Panc1 (cell line): Measurements from ENCODE around the gene SMAGP. TPM values are rescaled to one million over a fixed set of nuclear protein-coding genes. Genes with fewer than 3 reads are reported as not detected.
A peak's percentile ranks its signal among the peaks of the same experiment; 100 is the strongest.

ENCODE experiments used
- ATAC-seq: fragments of 200-7000 bp; cut with Tn5 transposase; 2 replicates; pipeline ENCODE4 v1.9.1; 2020; ENCODE audit warnings: mild to moderate bottlenecking, moderate library complexity
- Bru-seq: library from RNA; stranded (reverse); fragments of 400-500 nt; gene quantifications from one replicate; lab custom pipeline; 2021; lab: Mats Ljungman, UMichigan
- BruChase-seq, 2 experiments: library from RNA; stranded (reverse); fragments of 400-500 nt; gene quantifications; one replicate each; lab custom pipeline; 2021; lab: Mats Ljungman, UMichigan
- BruUV-seq: library from RNA; stranded (reverse); fragments of 400-500 nt; replicated peaks from 2 replicates; lab custom pipeline; 2021; lab: Mats Ljungman, UMichigan
- CTCF ChIA-PET: fragments of 300-600 bp; sonication (Branson Sonifier 250); formaldehyde crosslinking; loops from one replicate; lab custom pipeline; 2022; ENCODE audit warnings: antibody characterized with exemption; lab: Charles Lee
- POLR2A ChIA-PET: fragments of 300-600 bp; sonication (Branson Sonifier 250); formaldehyde crosslinking; loops from one replicate; lab custom pipeline; 2022; ENCODE audit warnings: antibody characterized with exemption; lab: Charles Lee
- DNase-seq: peaks from one replicate; pipeline ENCODE4 v3.0.0-alpha.2; 2010; ENCODE audit warnings: low read depth, low spot score
- H3K27ac ChIP-seq: 2 replicates; pipeline ENCODE4 v1.5.1; 2011; ENCODE audit warnings: mild to moderate bottlenecking, low read length, inconsistent platforms
- H3K27me3 ChIP-seq: fragments of 200-500 bp; sonication (Bioruptor generic); 2 replicates; pipeline ENCODE4 v1.6.0; 2014; ENCODE audit warnings: low read length, inconsistent platforms; ENCODE audit not compliant: control insufficient read depth, insufficient read depth
- H3K36me3 ChIP-seq: fragments of 200-500 bp; sonication (Bioruptor generic); 2 replicates; pipeline ENCODE4 v1.5.1; 2014; ENCODE audit warnings: inconsistent platforms, mild to moderate bottlenecking, low read length, moderate library complexity; ENCODE audit not compliant: control insufficient read depth, insufficient read depth
- H3K4me1 ChIP-seq: 2 replicates; pipeline ENCODE4 v1.5.1; 2011; ENCODE audit warnings: inconsistent platforms, mild to moderate bottlenecking, low read length, moderate library complexity; ENCODE audit not compliant: control insufficient read depth, insufficient read depth
- H3K4me3 ChIP-seq, 2 experiments: 2 replicates each; pipeline ENCODE4 v1.5.1; 2011 to 2012; ENCODE audit warnings: low read depth in 2 of 2, low read length in 2 of 2, mild to moderate bottlenecking in 2 of 2, inconsistent platforms in 1 of 2, moderate library complexity in 1 of 2
- H3K9me3 ChIP-seq: fragments of 200-500 bp; sonication (Bioruptor generic); 2 replicates; pipeline ENCODE4 v1.5.1; 2014; ENCODE audit warnings: low read depth, mild to moderate bottlenecking, inconsistent platforms, low read length, moderate library complexity; ENCODE audit not compliant: control insufficient read depth, insufficient read depth
- POLR2AphosphoS5 ChIP-seq: IDR thresholded peaks from 2 replicates; pipeline ENCODE4 v1.6.1; 2012; ENCODE audit warnings: mild to moderate bottlenecking, low read depth, low read length, moderate library complexity
- SIN3A ChIP-seq: IDR thresholded peaks from 2 replicates; pipeline ENCODE4 v1.6.1; 2012; ENCODE audit warnings: low read depth, mild to moderate bottlenecking, low read length, moderate library complexity, borderline replicate concordance; ENCODE audit not compliant: insufficient read depth
- TCF7L2 ChIP-seq: IDR thresholded peaks from 2 replicates; pipeline ENCODE4 v1.6.1; 2011; ENCODE audit warnings: mild to moderate bottlenecking, low read depth, low read length, inconsistent platforms
- in situ Hi-C: cut with HindIII; loops from 2 replicates; pipeline ENCODE4 v1.10.0; 2016; ENCODE audit warnings: low sequenced_read_pairs, low pct_unique_long_range_greater_than_20kb
- intact Hi-C: fragments of 100-400 bp; cut with micrococcal nuclease; formaldehyde crosslinking; loops from one replicate; pipeline ENCODE4 v1.10.0; 2022; ENCODE audit not compliant: unreplicated experiment
- long read RNA-seq: library from polyadenylated mRNA; unstranded; transcript quantifications from one replicate; pipeline ENCODE4 v2.0.0, GENCODE V29; 2021; ENCODE audit not compliant: unreplicated experiment
- polyA plus RNA-seq: library from polyadenylated mRNA; unstranded; fragments of >200 nt; gene quantifications from one replicate; pipeline ENCODE4 v1.2.1, GENCODE V29; 2012; ENCODE audit warnings: missing spikeins; ENCODE audit not compliant: insufficient read length
- total RNA-seq: library from RNA; stranded (reverse); gene quantifications from one replicate; pipeline ENCODE4 v1.2.1, GENCODE V29; 2021; ENCODE audit not compliant: unreplicated experiment
- TF ChIP-seq, protein P1 (sequence below): fragments of 450-650 bp; IDR thresholded peaks from 2 replicates; pipeline ENCODE4 v1.5.1; 2017; ENCODE audit warnings: mild to moderate bottlenecking
- TF ChIP-seq, protein P2 (sequence below), 2 experiments: IDR thresholded peaks; 2 replicates each; pipeline ENCODE4 v1.6.1; 2011 to 2012; ENCODE audit warnings: low read depth in 2 of 2, control low read depth in 1 of 2, low read length in 1 of 2, mild to moderate bottlenecking in 1 of 2, moderate library complexity in 1 of 2; ENCODE audit not compliant: insufficient read depth in 1 of 2

SMAGP gene, protein sequence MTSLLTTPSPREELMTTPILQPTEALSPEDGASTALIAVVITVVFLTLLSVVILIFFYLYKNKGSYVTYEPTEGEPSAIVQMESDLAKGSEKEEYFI
- total RNA-seq = 2.4 TPM
- polyA plus RNA-seq = 3.3 TPM
- percentile 33 among the genes with signal in this experiment for Bru-seq, nascent RNA
- BruChase-seq, experiment 1, labeled RNA remaining after a 2-hour chase = percentile 33 among the genes with signal in this experiment
- BruChase-seq, experiment 2, labeled RNA remaining after a 6-hour chase = percentile 36 among the genes with signal in this experiment
- long read RNA-seq, partial matches to known transcripts = 0 of 6 reads
- long read RNA-seq, other reads (novel, unspliced or antisense) = 3 of 6 reads

DNA sequence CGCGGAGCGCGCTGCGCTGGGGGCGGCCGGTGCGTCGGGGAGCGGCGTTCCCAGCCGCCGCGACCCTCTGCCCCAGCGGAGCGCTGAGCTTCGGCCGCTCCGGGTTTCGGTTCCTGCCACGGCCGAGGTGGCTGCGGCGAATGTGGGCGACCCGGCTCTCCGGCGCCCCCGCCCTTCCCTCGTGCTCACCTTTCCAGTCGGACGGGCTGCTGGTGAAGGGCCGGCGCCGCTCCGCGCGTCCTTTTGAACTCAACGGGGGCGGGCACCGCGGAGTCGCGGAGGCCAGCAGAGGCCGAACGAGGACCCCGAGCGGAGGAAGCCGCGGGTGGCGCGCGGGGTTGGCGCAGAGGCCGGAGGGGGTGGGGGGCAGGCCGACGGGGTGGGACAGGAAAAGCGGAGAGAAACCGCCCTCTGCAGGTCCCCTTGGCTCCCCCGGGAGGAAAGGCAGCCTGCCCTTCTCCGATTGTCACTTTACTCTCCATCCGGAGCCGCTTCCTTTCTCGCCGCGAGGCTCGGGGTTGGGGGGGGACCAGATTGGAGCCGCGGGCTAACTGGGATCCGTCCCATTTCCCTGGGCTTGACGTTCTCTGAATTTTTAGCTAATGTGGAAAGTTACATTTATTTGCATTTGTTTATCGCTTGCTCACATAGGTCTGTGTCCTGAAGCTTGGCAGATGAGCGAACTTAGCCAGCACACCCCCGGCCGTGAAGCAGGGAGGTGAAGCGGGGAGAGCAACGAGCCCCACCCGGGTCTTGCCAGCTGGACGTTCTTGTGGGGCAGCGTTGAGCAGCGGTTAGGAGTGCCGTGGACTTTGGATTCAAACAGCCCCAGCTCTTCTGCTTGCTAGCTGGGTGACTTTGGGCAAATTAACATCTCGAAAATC, at the start of gene SMAGP:
TSS of gene SMAGP (minus strand) at position 349 of the 884 bp plus-strand sequence. CDS start 1,137 bp downstream, outside the sequence.
- peaks cover 6% of the 10 kb centered on the region; the same call in 1 of the 2 replicates for H3K4me1 ChIP-seq
- CTCF ChIA-PET = interaction anchor here (2.3 kb wide), 1 partner anchor 71 kb away, joined by 11 read pairs; no protein-coding TSS in a partner anchor
- H3K4me3 ChIP-seq = peak within 1 kb of the TSS; percentile 54 to 69
- TF ChIP-seq, protein P1, sequence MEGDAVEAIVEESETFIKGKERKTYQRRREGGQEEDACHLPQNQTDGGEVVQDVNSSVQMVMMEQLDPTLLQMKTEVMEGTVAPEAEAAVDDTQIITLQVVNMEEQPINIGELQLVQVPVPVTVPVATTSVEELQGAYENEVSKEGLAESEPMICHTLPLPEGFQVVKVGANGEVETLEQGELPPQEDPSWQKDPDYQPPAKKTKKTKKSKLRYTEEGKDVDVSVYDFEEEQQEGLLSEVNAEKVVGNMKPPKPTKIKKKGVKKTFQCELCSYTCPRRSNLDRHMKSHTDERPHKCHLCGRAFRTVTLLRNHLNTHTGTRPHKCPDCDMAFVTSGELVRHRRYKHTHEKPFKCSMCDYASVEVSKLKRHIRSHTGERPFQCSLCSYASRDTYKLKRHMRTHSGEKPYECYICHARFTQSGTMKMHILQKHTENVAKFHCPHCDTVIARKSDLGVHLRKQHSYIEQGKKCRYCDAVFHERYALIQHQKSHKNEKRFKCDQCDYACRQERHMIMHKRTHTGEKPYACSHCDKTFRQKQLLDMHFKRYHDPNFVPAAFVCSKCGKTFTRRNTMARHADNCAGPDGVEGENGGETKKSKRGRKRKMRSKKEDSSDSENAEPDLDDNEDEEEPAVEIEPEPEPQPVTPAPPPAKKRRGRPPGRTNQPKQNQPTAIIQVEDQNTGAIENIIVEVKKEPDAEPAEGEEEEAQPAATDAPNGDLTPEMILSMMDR = no peak
- TF ChIP-seq, protein P2, sequence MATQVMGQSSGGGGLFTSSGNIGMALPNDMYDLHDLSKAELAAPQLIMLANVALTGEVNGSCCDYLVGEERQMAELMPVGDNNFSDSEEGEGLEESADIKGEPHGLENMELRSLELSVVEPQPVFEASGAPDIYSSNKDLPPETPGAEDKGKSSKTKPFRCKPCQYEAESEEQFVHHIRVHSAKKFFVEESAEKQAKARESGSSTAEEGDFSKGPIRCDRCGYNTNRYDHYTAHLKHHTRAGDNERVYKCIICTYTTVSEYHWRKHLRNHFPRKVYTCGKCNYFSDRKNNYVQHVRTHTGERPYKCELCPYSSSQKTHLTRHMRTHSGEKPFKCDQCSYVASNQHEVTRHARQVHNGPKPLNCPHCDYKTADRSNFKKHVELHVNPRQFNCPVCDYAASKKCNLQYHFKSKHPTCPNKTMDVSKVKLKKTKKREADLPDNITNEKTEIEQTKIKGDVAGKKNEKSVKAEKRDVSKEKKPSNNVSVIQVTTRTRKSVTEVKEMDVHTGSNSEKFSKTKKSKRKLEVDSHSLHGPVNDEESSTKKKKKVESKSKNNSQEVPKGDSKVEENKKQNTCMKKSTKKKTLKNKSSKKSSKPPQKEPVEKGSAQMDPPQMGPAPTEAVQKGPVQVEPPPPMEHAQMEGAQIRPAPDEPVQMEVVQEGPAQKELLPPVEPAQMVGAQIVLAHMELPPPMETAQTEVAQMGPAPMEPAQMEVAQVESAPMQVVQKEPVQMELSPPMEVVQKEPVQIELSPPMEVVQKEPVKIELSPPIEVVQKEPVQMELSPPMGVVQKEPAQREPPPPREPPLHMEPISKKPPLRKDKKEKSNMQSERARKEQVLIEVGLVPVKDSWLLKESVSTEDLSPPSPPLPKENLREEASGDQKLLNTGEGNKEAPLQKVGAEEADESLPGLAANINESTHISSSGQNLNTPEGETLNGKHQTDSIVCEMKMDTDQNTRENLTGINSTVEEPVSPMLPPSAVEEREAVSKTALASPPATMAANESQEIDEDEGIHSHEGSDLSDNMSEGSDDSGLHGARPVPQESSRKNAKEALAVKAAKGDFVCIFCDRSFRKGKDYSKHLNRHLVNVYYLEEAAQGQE (IDR thresholded peaks at IDR 0.05; ENCODE audit: insufficient read depth in 1 of 2, low read depth in 2 of 2, low read length in 1 of 2) = no peak
- no peak for TF ChIP-seq POLR2AphosphoS5
- no peak for TF ChIP-seq TCF7L2
- TF ChIP-seq SIN3A = no peak
- intact Hi-C loops (no loop called here), in situ Hi-C loops (no loop called here)
- ATAC-seq = peak; percentile 79
- H3K27me3 ChIP-seq = peaks cover 4% of the 10 kb centered on the region; the same call in 1 of the 2 replicates
- no peak for DNase-seq
- no peak within 1 kb of the TSS for H3K27ac ChIP-seq
- H3K36me3 ChIP-seq = no peaks in the 10 kb centered on the region; the same call in 1 of the 2 replicates
- no TSS peak for BruUV-seq
- H3K9me3 ChIP-seq = no peaks in the 10 kb centered on the region
- POLR2A ChIA-PET = interaction anchor here (0.6 kb wide), 1 partner anchor 244 kb away, joined by 5 read pairs; the partner anchor contains the start of gene SLC11A2

DNA sequence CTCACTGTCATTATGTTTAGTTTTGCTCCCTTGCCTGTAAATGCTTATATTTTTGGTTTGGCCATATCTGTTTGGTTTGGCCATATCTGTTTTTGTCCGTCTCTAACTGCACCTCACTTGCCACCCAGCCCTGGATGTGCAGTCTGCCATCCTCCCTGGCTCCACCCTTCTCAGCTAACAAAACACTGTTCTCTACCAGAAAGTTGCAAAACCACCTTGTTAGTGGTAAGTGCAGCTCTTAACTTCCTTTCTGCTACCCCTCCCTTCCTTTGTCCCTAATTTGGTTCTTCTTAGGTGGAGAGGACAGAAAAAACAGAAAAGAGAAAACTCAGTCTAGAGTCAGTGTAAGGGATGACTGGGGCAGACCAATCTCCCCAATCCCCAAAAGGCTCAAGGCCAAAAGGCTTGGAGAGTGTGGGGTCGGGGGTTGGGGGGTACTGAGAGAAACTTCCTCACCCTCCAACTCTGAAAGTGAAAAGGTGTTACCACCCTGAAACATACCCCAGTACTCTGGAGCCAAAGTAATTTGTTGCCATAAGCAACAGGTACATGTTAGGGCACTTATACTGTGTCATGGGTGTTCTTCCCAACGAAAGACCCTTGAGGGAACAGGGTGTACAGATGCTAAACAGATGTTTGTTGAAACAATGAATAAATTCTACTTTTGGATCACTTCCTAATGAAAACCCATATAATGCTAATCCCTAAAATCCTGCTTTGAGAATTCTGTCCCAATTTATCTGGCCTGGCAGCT, 48.8 kb upstream of the SMAGP start:
- Histone ChIP-seq H3K9me3 (no peaks in the 10 kb centered on the region), H3K27me3 (no peaks in the 10 kb centered on the region), H3K4me3 (no peak overlapping the region), H3K4me1 (no peaks in the 10 kb centered on the region), H3K36me3 (no peaks in the 10 kb centered on the region), H3K27ac (no peak overlapping the region)
- DNase-seq (no peak), ATAC-seq (no peak)
- CTCF ChIA-PET = interaction anchor here (1.3 kb wide), 1 partner anchor 49 kb away, joined by 4 read pairs; no protein-coding TSS in a partner anchor
- POLR2A ChIA-PET = no interaction called here
- in situ Hi-C loops (no loop called here), intact Hi-C loops (no loop called here)
- TF ChIP-seq POLR2AphosphoS5 (no peak), SIN3A (no peak), TCF7L2 (no peak)
- TF ChIP-seq, protein P1 = no peak
- TF ChIP-seq, protein P2 (IDR thresholded peaks at IDR 0.05; ENCODE audit: insufficient read depth in 1 of 2, low read depth in 2 of 2, low read length in 1 of 2) = no peak
- BruUV-seq = no TSS peak
